Measurements from ENCODE around the gene DAGLA.

DAGLA gene

DNA sequence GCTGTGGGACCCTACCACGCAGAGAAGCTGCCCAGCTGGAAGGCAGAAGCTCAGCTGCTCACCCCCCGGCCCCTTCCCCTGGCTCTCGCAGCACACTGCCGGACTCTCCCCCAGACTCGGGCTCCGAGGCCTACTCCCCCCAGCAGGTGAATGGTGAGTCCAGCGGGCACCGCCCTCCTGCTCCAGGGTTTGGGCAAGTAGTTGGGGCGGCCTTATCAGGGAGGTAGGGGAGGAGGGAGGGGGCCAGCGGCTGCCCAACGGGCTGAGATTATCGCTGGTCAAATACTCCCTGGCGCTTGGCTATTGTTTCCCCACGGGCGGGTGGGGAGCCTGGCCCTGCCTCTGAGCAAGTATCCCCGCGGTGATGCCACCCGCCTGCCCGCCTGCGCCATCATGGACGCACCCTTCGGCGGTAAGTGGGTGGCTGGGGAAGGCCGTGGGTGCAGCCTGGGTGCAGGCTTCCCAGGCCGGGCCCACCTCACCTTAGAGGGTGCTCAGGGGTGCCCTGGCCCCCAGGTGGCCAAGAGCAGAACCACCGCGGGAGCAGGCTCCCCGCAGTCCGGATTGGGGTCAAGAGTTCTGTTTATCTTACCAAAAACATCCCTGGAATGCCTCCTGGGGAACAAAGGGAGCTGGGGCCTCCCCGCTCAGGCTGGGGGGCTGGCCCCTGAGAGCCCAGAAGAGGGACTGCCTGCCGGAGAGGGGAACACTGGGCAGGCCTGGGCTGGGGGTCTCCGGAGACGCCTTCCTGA, 89.2 kb downstream of the DAGLA start:
- no peak for DNase-seq

DNA sequence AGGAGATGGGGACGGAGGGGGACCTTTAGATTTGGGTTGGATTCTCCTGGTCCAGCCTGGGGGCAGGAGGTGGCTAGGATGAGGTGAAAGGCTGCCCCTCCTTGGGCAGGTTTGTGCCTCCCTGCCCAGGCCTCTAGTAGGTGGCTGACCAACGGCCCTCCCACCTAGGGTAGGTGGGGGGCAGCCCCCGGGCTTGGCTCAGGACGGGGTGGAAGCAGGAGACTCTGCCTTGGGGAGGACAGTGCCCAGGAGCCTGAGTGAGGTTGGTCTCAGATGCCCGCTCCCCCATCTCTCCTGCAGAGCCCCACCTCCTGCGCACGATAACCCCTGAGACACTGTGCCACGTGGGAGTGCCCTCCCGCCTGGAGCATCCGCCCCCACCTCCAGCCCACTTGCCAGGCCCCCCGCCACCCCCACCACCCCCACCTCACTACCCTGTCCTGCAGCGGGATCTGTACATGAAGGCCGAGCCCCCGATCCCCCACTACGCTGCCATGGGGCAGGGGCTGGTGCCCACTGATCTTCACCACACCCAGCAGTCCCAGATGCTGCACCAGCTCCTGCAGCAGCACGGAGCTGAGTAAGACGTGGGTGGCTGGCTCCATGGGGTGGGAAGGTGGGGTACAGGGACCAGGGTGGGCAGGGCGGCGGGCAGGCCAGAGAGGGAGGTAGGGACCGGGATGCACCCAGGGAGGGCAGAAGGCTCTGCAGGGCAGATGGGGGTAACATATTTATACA, 89.9 kb downstream of the DAGLA start:
- DNase-seq = no peak

DNA sequence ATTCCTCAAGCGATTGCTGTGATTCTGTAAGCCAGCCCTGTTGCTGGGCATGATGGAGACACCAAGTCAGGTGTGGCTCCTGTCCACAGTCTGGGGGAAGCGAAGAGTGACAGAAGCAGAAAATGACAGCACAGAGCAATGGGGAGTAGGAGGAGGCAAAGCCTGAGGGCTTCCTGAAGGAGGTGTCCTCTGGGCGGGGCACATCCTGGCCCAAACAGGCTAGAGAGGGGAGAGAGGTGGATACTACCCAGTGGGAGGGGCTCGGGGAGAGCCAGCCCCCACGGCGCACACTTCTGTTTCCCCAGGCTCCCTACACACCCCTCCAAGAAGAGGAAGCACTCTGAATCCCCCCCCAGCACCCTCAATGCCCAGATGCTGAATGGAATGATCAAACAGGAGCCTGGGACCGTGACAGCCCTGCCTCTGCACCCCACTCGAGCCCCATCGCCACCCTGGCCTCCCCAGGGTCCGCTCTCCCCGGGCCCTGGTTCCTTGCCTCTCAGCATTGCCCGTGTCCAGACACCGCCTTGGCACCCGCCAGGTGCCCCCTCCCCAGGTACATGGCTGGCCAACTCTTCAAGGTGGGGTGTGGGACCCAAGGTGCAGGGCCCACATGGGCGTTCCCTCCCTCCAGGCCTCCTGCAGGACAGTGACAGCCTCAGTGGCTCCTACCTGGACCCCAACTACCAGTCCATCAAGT, 91.2 kb downstream of the DAGLA start:
- no peak for DNase-seq

DNA sequence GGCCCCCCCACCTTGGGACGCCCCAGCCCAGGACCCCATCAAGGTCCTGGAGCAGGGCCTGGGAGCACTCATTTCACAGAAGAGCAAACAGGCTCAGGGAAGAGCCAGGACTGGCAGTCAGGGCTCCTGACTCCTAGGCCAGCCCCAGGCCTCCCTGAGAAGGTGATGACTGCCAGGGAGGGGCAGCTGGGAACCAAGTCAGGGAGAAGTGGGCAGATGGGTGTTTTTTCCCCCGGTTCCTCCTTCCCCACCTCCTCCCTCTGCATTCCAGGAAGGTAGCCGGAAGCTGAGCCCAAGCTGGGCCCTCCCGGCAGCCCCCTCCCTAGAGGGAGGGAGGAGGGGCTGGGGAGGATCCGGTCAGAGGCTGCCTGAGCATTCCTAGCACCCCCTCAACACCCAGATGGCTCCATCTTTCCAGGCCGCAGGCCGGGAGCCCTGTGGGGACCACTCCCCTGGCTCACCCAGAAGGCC, 91.8 kb downstream of the DAGLA start:
- no peak for DNase-seq

DNA sequence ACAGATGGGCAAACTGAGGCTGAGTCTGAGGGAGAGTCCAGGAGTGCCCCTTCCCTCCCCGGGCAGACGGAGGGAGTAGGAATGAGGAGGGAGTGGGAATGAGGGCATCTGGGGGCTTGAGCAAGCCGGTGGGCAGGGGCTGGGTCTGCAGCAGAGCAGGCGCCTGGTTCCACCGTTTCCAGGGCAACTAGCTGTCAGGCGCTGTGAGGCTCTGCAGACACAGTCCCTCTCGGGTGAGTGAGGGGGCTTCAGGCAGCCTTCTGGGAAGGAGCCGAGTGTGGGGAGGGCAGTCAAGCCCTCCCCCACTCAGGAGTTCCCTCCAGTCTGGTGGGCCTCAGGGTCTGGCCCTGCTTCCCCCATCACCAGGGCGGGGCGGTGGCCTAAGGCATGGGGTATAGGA, 93.2 kb downstream of the DAGLA start:
- DNase-seq = no peak

DNA sequence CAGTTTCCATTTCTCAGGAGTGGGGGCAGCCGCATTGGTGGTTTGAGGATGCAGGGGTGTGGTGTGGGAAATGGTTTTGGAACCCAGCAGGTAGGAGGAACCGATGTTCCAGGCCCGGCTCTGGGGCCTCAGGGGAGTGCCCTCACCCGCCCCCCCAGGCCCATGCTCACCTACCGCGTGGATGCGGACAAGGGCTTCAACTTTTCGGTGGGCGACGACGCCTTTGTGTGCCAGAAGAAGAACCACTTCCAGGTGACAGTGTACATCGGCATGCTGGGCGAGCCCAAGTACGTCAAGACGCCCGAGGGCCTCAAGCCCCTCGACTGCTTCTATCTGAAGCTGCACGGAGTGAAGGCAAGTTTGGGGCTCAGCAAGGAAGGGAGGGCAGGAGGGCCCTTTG, 93.6 kb downstream of the DAGLA start:
- DNase-seq = no peak

DNA sequence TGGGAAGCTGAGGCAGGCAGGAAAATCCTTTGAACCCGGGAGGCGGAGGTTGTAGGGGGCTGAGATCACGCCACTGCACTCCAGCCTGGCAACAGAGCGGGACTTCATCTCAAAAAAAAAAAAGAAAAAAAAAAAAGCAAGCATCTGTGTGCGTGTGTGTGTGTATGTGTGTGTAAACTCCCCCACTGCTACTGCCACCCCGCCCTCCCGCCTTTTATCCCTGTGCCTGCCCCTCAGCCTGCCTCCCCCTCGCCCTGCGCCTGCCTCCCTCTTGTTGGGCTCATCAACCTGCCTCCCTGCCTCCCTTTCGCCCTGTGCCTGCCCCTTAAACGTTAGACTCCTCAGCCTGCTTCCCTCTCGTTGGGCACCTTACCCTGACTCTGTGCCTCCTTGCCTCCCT, 94.2 kb downstream of the DAGLA start:
- DNase-seq = no peak

DNA sequence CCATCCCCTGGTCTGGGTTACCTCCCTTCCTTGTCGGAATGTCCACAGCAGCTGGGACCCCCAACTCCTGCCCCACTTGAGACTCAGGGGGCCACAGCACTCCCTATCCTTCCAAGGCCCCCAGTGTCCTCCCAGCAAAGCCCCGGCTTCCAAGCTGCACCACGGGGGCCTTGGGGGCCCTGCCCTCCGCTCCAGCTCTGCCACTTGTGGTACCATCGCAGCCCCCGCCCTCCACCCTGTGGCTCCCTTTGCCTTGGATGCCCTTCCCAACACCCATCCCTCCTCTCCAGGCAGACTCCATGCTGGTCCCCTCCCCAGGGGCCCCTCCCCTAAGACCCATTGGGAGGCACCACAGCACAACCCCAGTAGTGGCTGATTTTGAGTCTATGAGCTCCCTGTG, 94.9 kb downstream of the DAGLA start:
- no peak for DNase-seq

DNA sequence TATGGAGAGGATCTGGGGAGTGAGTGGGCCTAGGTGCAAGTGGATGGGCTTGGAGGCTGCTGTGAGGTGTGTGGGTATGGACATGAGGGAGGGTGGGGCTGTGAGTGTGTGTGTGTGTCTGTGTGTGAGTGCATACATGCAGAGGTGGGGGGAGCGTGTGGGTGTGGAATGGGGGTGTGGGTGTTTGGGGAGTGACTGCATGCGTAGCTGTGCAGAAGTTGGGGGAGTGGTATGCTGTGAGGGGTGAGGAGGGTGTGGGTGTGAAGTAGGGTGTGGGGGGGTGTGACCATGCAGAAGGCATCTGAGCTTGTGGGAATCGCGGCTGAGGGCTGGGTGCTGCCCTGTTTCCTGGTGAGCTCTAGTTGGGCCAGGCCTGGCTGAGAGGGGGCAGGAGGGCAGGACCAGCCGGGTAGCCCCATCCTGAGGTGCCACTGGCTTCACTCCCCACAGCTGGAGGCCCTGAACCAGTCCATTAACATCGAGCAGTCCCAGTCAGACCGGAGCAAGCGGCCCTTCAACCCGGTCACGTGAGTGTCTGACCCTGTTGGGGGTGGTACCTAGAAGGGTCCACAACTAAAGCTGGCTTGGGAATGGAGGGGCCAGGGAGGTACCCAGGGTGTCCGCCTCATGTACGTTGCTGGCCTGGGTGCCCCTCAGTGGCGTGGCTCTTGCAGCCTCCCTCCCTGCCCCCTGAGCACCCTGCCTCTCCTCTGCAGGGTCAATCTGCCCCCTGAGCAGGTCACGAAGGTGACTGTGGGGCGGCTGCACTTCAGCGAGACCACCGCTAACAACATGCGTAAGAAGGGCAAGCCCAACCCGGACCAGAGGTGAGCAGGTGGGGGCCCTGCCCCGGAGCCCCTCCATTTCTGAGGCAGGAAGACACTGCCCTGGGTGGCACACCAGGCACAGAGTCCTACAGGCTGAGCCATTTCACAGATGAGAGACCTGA, 95.7 kb downstream of the DAGLA start:
- peak in 1 of 2 donors; percentile 35 for DNase-seq

DNA sequence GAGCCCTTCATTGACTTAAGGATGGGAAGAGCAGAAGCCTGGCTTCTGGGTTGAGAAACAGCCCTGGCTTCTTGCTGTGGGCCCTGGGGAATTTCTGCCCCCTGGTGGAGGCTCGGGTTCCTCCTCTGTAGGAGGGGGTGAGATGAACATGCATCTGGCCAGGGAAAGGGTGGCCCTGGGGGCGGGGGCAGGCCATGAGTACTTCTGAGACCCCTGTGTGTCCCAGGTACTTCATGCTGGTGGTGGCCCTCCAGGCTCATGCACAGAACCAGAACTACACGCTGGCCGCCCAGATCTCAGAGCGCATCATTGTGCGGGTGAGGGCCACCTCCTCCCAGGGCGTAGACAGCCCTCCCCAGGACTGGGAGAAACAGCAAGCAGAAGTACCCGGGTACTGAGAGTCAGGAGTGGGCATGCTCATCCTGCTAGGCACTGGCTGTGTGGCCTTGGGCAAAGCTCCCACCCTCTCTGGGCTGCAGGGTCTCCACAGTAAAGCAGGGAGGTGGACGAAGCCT, 96.4 kb downstream of the DAGLA start:
- peak; percentile 52 to 61 for DNase-seq

DNA sequence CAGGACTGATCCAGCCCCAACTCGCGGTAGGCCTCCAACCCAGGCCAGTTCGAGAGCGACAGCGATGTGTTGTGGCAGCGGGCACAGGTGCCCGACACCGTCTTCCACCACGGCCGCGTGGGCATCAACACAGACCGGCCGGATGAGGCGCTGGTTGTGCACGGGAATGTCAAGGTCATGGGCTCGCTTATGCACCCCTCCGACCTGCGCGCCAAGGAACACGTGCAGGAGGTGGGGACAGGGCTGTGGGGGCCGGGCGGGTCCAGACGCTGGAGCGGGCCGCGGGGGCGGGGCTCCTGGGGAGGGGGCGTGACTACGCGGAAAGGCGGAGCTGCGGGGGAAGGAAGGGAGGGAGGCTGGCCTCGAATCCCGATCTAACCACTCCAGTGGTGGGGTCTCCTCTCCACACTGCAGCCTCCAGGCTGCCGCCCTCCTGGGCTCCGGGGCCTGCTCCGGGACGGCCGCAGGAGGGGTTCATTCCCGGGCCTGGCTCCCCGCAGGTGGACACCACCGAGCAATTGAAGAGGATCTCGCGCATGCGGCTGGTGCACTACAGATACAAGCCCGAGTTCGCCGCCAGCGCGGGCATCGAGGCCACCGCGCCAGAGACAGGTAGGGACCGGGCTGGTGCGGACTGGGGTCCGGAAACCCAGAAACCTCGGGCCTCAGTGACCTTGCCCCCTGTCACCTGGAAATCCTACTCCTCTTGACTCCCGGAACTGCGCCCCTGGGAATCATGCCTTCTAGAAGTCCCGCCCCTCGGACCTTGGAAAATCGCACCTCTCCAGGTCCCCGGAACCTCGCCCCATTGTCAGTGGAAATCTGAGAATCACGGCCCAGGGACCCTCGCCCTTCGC, 97.3 kb downstream of the DAGLA start:
- DNase-seq = peak; percentile 62 to 81

DNA sequence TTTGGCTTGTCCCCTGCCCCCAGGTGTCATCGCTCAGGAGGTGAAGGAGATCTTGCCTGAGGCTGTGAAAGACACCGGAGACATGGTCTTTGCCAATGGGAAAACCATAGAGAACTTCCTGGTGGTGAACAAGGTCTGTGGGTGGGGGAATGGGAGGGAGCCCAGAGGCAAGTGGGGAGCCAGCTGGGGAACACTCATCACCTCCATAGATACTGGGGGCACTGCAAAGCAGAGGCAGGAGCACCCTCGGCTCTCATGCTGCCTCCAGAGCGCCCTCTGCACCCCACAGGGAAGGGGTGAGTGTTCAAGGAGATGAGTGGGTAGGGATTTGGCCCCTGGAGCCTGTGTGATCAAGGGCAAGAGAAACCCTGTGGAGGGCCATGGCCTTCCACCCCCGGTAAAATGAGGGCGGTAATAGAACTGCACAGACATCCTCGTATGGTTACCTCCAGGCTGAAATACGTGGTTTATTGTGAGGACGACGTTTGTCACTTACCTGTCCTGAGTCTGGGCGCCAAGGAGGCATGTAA, 98.2 kb downstream of the DAGLA start:
- DNase-seq = no peak

DNA sequence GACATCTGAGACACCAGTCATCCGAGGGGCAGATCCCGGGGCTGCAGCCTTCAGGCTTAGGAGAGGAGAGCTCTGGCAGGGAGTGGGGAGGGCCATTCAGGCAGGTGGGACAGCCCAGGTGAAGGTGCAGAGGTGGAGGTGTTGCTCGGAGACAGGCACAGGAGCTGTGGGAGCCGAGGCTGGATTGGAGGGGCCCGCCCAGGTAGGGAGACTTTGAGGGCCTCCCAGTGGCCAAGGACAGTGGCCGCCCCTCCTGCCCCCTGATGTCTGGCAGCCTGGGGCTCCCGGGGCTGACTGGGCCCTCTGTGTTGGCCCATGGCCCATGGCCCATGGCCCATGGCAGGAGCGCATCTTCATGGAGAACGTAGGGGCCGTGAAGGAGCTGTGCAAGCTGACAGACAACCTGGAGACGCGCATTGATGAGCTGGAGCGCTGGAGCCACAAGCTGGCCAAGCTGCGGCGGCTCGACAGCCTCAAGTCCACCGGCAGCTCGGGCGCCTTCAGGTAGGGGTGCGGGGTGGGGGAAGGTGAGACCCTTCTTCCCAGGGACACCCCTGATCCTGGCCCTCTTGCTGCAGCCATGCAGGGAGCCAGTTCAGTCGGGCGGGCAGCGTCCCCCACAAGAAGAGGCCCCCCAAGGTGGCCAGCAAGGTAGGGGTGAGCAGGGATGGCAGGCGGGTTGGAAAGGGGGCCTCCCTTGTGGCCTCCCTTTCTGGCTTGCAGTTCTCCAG, 98.9 kb downstream of the DAGLA start:
- no peak for DNase-seq

DNA sequence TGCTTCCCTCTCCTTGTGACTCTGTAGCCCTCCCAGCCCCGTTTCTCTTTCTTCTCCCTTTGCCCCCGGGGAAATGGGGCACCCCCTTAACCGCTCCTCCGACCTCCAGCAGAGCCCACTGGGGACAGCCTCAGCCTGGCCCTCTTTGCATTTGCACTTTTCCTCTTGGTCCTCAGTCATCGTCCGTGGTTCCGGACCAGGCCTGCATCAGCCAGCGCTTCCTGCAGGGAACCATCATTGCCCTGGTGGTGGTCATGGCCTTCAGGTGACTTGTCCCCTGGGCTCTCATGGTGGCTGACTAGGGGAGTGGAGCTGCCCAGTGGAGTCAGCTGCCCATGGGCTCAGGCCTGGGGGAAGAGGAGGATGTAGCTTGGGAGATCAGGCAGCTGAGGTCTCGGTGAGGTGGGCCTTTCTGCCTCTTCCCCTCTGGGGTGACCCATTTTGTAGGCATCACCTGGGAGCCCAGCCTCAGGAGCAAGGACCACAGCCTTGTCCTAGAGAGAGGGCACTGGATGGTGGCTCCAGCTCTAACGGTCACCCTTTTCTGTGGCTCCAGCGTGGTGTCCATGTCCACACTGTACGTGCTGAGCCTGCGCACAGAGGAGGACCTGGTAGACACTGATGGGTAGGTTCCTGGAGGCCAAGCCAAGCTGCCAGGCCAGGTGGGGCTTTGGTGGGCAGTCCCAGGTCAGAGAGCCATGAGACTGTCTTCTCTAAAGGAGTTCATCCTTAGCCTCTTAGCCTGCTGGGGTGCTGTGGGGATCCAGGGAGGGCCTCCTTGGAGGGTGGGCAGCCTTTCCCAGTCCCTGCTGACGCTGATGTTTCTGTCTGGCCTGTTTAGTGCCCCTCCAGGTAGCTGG, 99.7 kb downstream of the DAGLA start:
- DNase-seq = no peak

DNA sequence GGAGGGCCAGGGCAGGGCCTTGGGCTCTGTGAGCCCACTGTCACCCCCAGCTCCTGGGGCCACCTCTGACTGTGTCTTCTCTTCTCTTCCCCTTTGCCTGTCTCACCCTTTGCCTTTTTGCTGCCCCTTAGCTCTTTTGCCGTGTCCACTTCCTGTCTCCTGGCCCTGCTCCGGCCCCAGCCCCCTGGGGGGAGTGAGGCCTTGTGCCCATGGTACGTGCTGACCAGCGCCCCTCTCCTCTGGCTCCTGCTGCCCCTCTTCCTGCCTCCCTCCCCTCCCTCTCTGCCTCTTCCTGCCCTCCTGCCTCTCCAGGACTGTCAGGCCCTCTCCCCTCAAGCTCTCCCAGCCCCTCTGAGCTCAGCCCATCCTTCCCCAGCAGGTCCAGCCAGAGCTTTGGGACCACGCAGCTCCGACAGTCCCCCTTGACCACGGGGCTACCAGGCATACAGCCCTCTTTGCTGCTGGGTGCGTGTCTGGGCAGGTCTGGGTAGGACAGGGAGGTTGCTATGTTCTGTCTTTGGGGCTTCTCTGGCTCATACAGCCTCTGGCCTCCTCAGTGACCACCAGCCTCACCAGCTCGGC, 100.5 kb downstream of the DAGLA start:
- DNase-seq = no peak

DNA sequence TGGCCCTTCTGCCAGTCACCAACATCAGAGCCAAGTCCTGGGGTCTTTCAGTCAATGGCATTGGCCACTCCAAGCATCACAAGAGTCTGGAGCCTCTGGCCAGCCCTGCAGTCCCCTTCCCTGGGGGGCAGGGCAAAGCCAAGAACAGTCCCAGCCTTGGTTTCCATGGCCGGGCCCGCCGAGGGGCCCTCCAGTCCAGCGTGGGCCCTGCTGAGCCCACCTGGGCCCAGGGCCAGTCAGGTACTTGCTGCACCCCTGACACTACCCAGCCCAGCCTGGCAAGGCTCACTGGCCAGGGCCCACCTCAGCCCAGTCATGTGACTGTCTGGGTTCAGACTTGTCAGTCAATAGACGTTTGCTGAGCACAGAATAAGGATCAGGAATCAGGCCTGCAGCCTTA, 101.4 kb downstream of the DAGLA start:
- DNase-seq = no peak

DNA sequence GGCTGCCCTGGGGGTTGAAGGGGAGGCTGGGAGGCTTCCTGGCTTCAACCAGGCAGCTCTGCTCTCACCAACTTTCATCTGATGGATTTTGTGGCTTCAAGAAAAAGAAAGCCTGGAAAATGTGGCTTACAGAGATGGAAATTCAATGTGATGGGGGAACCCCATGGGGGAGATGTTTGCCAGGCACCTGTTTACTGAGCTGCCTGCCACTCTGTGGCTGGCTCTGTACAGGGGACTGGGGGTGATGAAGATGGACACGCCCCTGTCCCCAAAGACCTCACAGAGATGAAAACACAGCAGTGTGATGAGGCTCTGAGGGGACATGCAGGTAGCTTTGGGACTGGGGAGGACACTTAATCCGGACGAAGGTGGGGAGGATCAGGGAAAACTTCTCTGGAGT, 102.1 kb downstream of the DAGLA start:
- no peak for DNase-seq

DNA sequence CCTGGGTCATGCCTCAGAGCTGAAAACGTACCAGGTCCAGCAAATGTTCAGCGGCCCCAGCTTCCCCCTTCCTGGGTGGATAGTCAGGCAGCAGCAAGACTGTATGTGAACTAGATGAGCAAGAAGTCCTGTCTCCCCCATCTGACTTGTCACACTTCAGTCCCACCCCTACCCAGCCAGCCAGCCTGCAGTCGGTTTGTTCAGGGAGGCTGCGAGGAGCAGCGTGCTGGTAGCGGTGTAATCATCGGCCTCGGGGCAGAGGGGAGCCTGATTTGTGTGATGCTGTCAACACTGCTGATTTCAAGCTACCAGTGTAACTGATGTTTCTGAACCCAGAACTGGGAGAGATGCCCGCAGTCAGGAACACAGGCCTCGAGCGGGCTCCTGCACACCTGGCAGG, 102.7 kb downstream of the DAGLA start:
- DNase-seq = no peak
